ENCODE measurements around the gene IFRD2.

IFRD2 gene

DNA sequence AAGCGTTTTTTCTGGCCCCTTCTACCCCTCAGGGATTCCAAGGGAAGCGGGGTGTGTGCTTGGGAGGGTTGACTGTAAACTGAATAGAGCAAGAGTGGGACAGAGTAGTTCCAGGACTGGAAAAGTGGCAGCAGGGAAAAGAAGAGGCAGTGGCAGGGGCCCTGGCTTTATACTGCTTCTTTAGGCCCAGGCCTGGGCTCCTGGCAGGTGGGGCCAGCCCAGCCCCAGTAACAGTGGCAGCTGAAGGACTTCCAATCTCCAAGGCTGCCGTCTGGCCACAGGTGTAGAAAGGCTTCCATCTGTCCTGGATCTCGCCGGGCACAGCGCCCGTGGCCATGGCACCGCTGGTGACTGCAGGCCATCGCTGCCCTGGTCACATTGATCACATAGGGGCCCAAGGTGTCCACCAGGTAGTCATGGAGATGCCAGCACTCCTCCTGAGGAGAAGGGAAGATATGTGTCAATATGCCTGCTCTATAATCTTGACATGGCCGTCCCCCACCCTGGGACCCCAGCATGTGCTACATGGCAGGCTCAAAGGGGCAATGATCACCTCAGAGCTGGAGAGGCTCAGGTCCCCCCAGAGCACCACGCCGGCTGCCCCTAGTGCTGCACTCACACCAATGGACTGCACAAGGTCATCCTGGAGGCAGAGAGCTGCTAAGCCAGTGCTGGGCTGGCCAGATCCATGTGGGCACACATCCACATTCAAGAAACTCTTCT lies 1.0 kb upstream of the IFRD2 start:
- H2BK120ac ChIP-seq (ENCODE audit: low read depth, low read length) = no peak overlapping the region
- no CpG with 5 or more reads among the region's 12 CpGs for WGBS, 2 donors (ENCODE audit: extremely low coverage in 2 of 2, insufficient read length in 2 of 2, insufficient replicate concordance in 1 of 2)
- H3K18ac ChIP-seq (ENCODE audit: low read length) = no peak overlapping the region
- no peak overlapping the region for H3K23ac ChIP-seq (ENCODE audit: low read depth, low read length, poor library complexity)
- H3K4ac ChIP-seq (ENCODE audit: low read length) = no peak overlapping the region
- no peak overlapping the region for H3K27ac ChIP-seq (replicated peaks; ENCODE audit: low read length)
- H2BK12ac ChIP-seq (ENCODE audit: low read length) = no peak overlapping the region
- DNase-seq (ENCODE audit: low spot score) = no peak
- no peak overlapping the region for H2BK5ac ChIP-seq (ENCODE audit: low read length)
- no peak overlapping the region for H3K4me2 ChIP-seq (ENCODE audit: insufficient read depth, low read length, poor library complexity, severe bottlenecking)
- H3K4me3 ChIP-seq (ENCODE audit: low read length in 2 of 2) = peak overlapping the region in 1 of 2 donors; percentile 99
- no peak overlapping the region for H3K9ac ChIP-seq (ENCODE audit: low read depth, low read length, poor library complexity)
- no peak overlapping the region for H4K8ac ChIP-seq (ENCODE audit: low read depth, low read length)
- peaks cover 9 to 12% of the 10 kb centered on the region in 2 donors for H3K4me1 ChIP-seq (ENCODE audit: control insufficient read depth in 2 of 2, insufficient read depth in 1 of 2, low read depth in 1 of 2, low read length in 2 of 2)
- H3K79me1 ChIP-seq (ENCODE audit: low read depth, low read length) = peaks cover 17% of the 10 kb centered on the region
- peak overlapping the region; percentile 70 for H2AFZ ChIP-seq (ENCODE audit: low read length)
- no peak overlapping the region for H3K14ac ChIP-seq (ENCODE audit: low read length)
- H2AK5ac ChIP-seq (ENCODE audit: low read depth, low read length) = peak overlapping the region; percentile 88
- H3K9me3 ChIP-seq (replicated peaks in 1 of 2; ENCODE audit: control insufficient read depth in 2 of 2, insufficient read depth in 1 of 2, low read depth in 1 of 2, low read length in 2 of 2) = no peaks in the 10 kb centered on the region
- no peak overlapping the region for H2BK15ac ChIP-seq (ENCODE audit: low read length)
- no peak overlapping the region for H4K91ac ChIP-seq (ENCODE audit: low read depth, low read length, poor library complexity)
- H3K36me3 ChIP-seq (replicated peaks in 1 of 2; ENCODE audit: control insufficient read depth in 2 of 2, insufficient read depth in 2 of 2, low read length in 2 of 2) = peaks cover 21 to 25% of the 10 kb centered on the region in 2 donors
- no peaks in the 10 kb centered on the region for H3K27me3 ChIP-seq (ENCODE audit: control insufficient read depth in 3 of 3, insufficient read depth in 3 of 3, low read depth in 1 of 3, low read length in 3 of 3)

DNA sequence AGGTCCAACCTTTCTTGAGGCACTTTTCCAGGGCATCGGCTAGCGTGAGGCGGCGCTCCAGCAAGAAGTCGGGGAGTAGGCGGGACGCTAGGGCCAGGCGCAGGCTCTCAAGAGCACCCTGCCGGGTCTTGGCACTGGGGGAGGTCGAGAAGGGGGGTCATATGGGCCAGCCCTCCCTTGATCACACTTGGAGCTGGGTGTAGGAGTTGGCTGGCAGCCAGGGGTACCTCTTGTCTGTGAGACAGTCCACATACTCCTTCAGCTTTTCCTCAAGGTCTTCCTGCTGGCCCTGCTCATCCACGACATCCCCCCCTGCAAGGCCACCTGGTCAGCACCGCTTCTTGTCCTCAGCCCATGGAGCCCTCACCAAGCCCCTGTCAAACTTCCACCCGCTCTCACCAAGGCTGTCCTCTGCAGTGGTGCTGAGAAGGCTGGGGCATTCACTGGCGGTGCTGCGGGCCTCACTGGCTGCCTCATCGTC lies 2.0 kb downstream of the IFRD2 start:
- no peak overlapping the region for H3K14ac ChIP-seq (ENCODE audit: low read length)
- no peak overlapping the region for H4K8ac ChIP-seq (ENCODE audit: low read depth, low read length)
- H3K4me2 ChIP-seq (ENCODE audit: insufficient read depth, low read length, poor library complexity, severe bottlenecking) = no peak overlapping the region
- no peak overlapping the region for H4K91ac ChIP-seq (ENCODE audit: low read depth, low read length, poor library complexity)
- peak overlapping the region; percentile 30 to 99 for H3K4me3 ChIP-seq (ENCODE audit: low read length in 2 of 2)
- no peak overlapping the region for H3K18ac ChIP-seq (ENCODE audit: low read length)
- H2BK120ac ChIP-seq (ENCODE audit: low read depth, low read length) = no peak overlapping the region
- peaks cover 36 to 50% of the 10 kb centered on the region in 2 donors for H3K36me3 ChIP-seq (replicated peaks in 1 of 2; ENCODE audit: control insufficient read depth in 2 of 2, insufficient read depth in 2 of 2, low read length in 2 of 2)
- H3K23ac ChIP-seq (ENCODE audit: low read depth, low read length, poor library complexity) = no peak overlapping the region
- no CpG with 5 or more reads among the region's 16 CpGs for WGBS, 2 donors (ENCODE audit: extremely low coverage in 2 of 2, insufficient read length in 2 of 2, insufficient replicate concordance in 1 of 2)
- H2BK12ac ChIP-seq (ENCODE audit: low read length) = no peak overlapping the region
- H3K9ac ChIP-seq (ENCODE audit: low read depth, low read length, poor library complexity) = no peak overlapping the region
- no peak overlapping the region for H2BK5ac ChIP-seq (ENCODE audit: low read length)
- peaks cover 11 to 12% of the 10 kb centered on the region in 2 donors for H3K4me1 ChIP-seq (ENCODE audit: control insufficient read depth in 2 of 2, insufficient read depth in 1 of 2, low read depth in 1 of 2, low read length in 2 of 2)
- no peaks in the 10 kb centered on the region for H3K27me3 ChIP-seq (ENCODE audit: control insufficient read depth in 3 of 3, insufficient read depth in 3 of 3, low read depth in 1 of 3, low read length in 3 of 3)
- no peak overlapping the region for H3K27ac ChIP-seq (replicated peaks; ENCODE audit: low read length)
- no peak for DNase-seq (ENCODE audit: low spot score)
- H2BK15ac ChIP-seq (ENCODE audit: low read length) = no peak overlapping the region
- no peaks in the 10 kb centered on the region for H3K9me3 ChIP-seq (replicated peaks in 1 of 2; ENCODE audit: control insufficient read depth in 2 of 2, insufficient read depth in 1 of 2, low read depth in 1 of 2, low read length in 2 of 2)
- no peak overlapping the region for H2AK5ac ChIP-seq (ENCODE audit: low read depth, low read length)
- no peak overlapping the region for H3K4ac ChIP-seq (ENCODE audit: low read length)
- peaks cover 17% of the 10 kb centered on the region for H3K79me1 ChIP-seq (ENCODE audit: low read depth, low read length)
- H2AFZ ChIP-seq (ENCODE audit: low read length) = no peak overlapping the region

DNA sequence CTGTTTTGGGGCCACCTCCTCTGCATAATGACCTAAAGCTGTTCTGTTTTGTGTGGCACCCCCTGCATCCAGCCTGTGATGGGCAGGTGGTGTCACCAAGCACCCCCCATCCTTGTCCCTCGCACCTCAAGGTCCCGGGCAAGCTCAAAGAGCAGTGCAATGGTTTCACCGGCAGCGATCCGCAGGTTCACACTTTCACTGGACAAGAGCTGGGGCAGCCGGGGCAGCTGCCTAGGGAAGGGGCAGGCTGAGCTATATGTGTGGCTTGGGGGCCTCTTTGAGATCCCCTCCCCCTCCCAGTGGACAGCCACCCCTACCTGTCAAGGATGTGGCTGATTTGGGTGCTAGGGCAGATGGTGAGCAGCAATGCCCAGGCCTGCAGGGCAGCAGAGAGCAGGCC lies 3.1 kb downstream of the IFRD2 start:
- no peak overlapping the region for H3K14ac ChIP-seq (ENCODE audit: low read length)

DNA sequence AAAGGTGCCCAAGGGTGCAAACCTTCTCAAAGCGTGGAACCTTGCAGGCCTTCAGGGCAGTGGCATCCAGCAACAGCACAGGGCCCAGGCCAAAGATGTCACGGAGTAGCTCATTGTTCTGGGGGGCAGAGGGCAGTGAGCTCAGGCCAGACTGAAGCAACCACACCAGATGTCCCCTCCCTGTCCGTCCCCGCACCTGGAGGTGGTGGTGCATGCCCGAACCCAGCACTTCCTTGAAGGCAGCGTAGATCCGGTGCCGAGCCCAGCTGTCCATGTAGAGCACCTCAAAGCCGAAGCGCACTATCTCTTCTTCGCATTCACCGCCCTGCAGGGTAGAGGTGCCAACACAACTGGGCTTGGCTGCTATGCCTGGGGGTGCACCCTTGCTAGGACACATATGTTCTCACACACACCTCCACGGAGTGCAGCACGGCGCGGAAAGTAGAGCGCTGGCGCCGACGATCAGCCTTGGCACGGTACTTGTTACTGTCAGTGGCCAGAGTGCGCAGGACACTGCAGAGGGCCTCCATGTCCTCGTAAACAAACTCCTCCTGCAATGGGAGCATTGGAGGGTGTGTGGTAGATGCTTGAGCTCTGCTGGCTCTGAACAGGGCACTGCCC lies 3.7 kb downstream of the IFRD2 start:
- WGBS, 2 donors (ENCODE audit: extremely low coverage in 2 of 2, insufficient read length in 2 of 2, insufficient replicate concordance in 1 of 2) = no CpG with 5 or more reads among the region's 23 CpGs
- DNase-seq (ENCODE audit: low spot score) = no peak
- no peak overlapping the region for H3K4ac ChIP-seq (ENCODE audit: low read length)
- no peak overlapping the region for H2BK12ac ChIP-seq (ENCODE audit: low read length)
- H2BK120ac ChIP-seq (ENCODE audit: low read depth, low read length) = no peak overlapping the region
- no peak overlapping the region for H3K27ac ChIP-seq (replicated peaks; ENCODE audit: low read length)
- H3K79me1 ChIP-seq (ENCODE audit: low read depth, low read length) = peaks cover 17% of the 10 kb centered on the region
- peaks cover 11 to 12% of the 10 kb centered on the region in 2 donors for H3K4me1 ChIP-seq (ENCODE audit: control insufficient read depth in 2 of 2, insufficient read depth in 1 of 2, low read depth in 1 of 2, low read length in 2 of 2)
- H3K4me3 ChIP-seq (ENCODE audit: low read length in 2 of 2) = no peak overlapping the region
- H3K27me3 ChIP-seq (ENCODE audit: control insufficient read depth in 3 of 3, insufficient read depth in 3 of 3, low read depth in 1 of 3, low read length in 3 of 3) = no peaks in the 10 kb centered on the region
- H2AK5ac ChIP-seq (ENCODE audit: low read depth, low read length) = no peak overlapping the region
- peak overlapping the region; percentile 17 for H3K23ac ChIP-seq (ENCODE audit: low read depth, low read length, poor library complexity)
- no peak overlapping the region for H3K9ac ChIP-seq (ENCODE audit: low read depth, low read length, poor library complexity)
- H2AFZ ChIP-seq (ENCODE audit: low read length) = no peak overlapping the region
- peak overlapping the region; percentile 53 for H2BK5ac ChIP-seq (ENCODE audit: low read length)
- no peak overlapping the region for H3K18ac ChIP-seq (ENCODE audit: low read length)
- no peak overlapping the region for H4K8ac ChIP-seq (ENCODE audit: low read depth, low read length)
- no peak overlapping the region for H3K4me2 ChIP-seq (ENCODE audit: insufficient read depth, low read length, poor library complexity, severe bottlenecking)
- peaks cover 36 to 50% of the 10 kb centered on the region in 2 donors for H3K36me3 ChIP-seq (replicated peaks in 1 of 2; ENCODE audit: control insufficient read depth in 2 of 2, insufficient read depth in 2 of 2, low read length in 2 of 2)
- no peak overlapping the region for H2BK15ac ChIP-seq (ENCODE audit: low read length)
- no peaks in the 10 kb centered on the region for H3K9me3 ChIP-seq (replicated peaks in 1 of 2; ENCODE audit: control insufficient read depth in 2 of 2, insufficient read depth in 1 of 2, low read depth in 1 of 2, low read length in 2 of 2)
- no peak overlapping the region for H4K91ac ChIP-seq (ENCODE audit: low read depth, low read length, poor library complexity)
- H3K14ac ChIP-seq (ENCODE audit: low read length) = no peak overlapping the region

More for the DNA sequence above, 3.1 kb downstream of the IFRD2 start:
- H3K27me3 ChIP-seq (ENCODE audit: control insufficient read depth in 3 of 3, insufficient read depth in 3 of 3, low read depth in 1 of 3, low read length in 3 of 3) = no peaks in the 10 kb centered on the region
- H3K4me3 ChIP-seq (ENCODE audit: low read length in 2 of 2) = no peak overlapping the region
- H3K18ac ChIP-seq (ENCODE audit: low read length) = no peak overlapping the region
- H2BK12ac ChIP-seq (ENCODE audit: low read length) = no peak overlapping the region
- no CpG with 5 or more reads among the region's 6 CpGs for WGBS, 2 donors (ENCODE audit: extremely low coverage in 2 of 2, insufficient read length in 2 of 2, insufficient replicate concordance in 1 of 2)
- H2BK5ac ChIP-seq (ENCODE audit: low read length) = no peak overlapping the region
- H3K4me1 ChIP-seq (ENCODE audit: control insufficient read depth in 2 of 2, insufficient read depth in 1 of 2, low read depth in 1 of 2, low read length in 2 of 2) = peaks cover 11 to 12% of the 10 kb centered on the region in 2 donors
- H3K4me2 ChIP-seq (ENCODE audit: insufficient read depth, low read length, poor library complexity, severe bottlenecking) = no peak overlapping the region
- no peak overlapping the region for H2AK5ac ChIP-seq (ENCODE audit: low read depth, low read length)
- H3K79me1 ChIP-seq (ENCODE audit: low read depth, low read length) = peaks cover 17% of the 10 kb centered on the region
- H4K91ac ChIP-seq (ENCODE audit: low read depth, low read length, poor library complexity) = no peak overlapping the region
- DNase-seq (ENCODE audit: low spot score) = no peak
- peaks cover 36 to 50% of the 10 kb centered on the region in 2 donors for H3K36me3 ChIP-seq (replicated peaks in 1 of 2; ENCODE audit: control insufficient read depth in 2 of 2, insufficient read depth in 2 of 2, low read length in 2 of 2)
- no peak overlapping the region for H3K4ac ChIP-seq (ENCODE audit: low read length)
- H2BK120ac ChIP-seq (ENCODE audit: low read depth, low read length) = no peak overlapping the region
- H2AFZ ChIP-seq (ENCODE audit: low read length) = no peak overlapping the region
- H3K23ac ChIP-seq (ENCODE audit: low read depth, low read length, poor library complexity) = no peak overlapping the region
- H3K9ac ChIP-seq (ENCODE audit: low read depth, low read length, poor library complexity) = no peak overlapping the region
- no peak overlapping the region for H2BK15ac ChIP-seq (ENCODE audit: low read length)
- no peak overlapping the region for H4K8ac ChIP-seq (ENCODE audit: low read depth, low read length)
- H3K9me3 ChIP-seq (replicated peaks in 1 of 2; ENCODE audit: control insufficient read depth in 2 of 2, insufficient read depth in 1 of 2, low read depth in 1 of 2, low read length in 2 of 2) = no peaks in the 10 kb centered on the region
- H3K27ac ChIP-seq (replicated peaks; ENCODE audit: low read length) = no peak overlapping the region

Data from neuronal stem cell (in vitro differentiated cells).